ENCODE results near the gene PAH. TPM values are rescaled to one million over a fixed set of nuclear protein-coding genes. Genes with fewer than 3 reads are reported as not detected.

The PAH gene
- polyA plus RNA-seq, 2 of the 4 experiments (the other 2 are of a cell fraction) = not detected

DNA sequence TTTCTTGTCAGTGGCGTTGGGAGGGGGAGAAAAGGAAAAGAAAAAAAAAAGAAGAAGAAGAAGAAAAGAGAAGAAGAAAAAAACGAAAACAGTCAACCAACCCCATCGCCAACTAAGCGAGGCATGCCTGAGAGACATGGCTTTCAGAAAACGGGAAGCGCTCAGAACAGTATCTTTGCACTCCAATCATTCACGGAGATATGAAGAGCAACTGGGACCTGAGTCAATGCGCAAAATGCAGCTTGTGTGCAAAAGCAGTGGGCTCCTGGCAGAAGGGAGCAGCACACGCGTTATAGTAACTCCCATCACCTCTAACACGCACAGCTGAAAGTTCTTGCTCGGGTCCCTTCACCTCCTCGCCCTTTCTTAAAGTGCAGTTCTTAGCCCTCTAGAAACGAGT lies 42.3 kb upstream of the PAH start:
- no peaks in the 10 kb centered on the region for H3K4me1 ChIP-seq
- WGBS (ENCODE audit: missing lambda C conversion rate) = 67% methylated on average over 14 of the region's 14 CpGs
- no peak overlapping the region for H3K27ac ChIP-seq
- no peaks in the 10 kb centered on the region for H3K9me3 ChIP-seq
- FAIRE-seq (no peak), DNase-seq (ENCODE audit: low read depth in 1 of 2, low spot score in 1 of 2) (no peak), ATAC-seq (no peak)
- no peak for TF ChIP-seq HOXB5 (CRISPR knock-in tag; IDR thresholded peaks at IDR 0.05)
- no peak for TF ChIP-seq MAFK (IDR thresholded peaks at IDR 0.05; ENCODE audit: partially characterized antibody)
- TF ChIP-seq HEYL (CRISPR knock-in tag; IDR thresholded peaks at IDR 0.05) = no peak
- TF ChIP-seq POLR2A (IDR thresholded peaks at IDR 0.05; ENCODE audit: low read length) = no peak
- TF ChIP-seq GATA3 (IDR thresholded peaks at IDR 0.05; ENCODE audit: borderline replicate concordance) = no peak
- TF ChIP-seq RAD21 (conservative IDR thresholded peaks at IDR 0.05 in 1 of 2, IDR thresholded peaks at IDR 0.05 in 1 of 2) = no peak
- no peak for TF ChIP-seq CHD2 (IDR thresholded peaks at IDR 0.05; ENCODE audit: low read length, partially characterized antibody)
- TF ChIP-seq KDM1A (IDR thresholded peaks at IDR 0.05; ENCODE audit: low read depth) = no peak
- TF ChIP-seq EHF (CRISPR knock-in tag; IDR thresholded peaks at IDR 0.05) = no peak
- no peak for TF ChIP-seq CBX2 (IDR thresholded peaks at IDR 0.05; ENCODE audit: borderline replicate concordance, low read depth)
- TF ChIP-seq TFCP2L1 (CRISPR knock-in tag; IDR thresholded peaks at IDR 0.05) = no peak
- TF ChIP-seq CBX8 (IDR thresholded peaks at IDR 0.05) = no peak
- no peak for TF ChIP-seq RFX5 (IDR thresholded peaks at IDR 0.05)
- no peak for TF ChIP-seq BHLHE40 (IDR thresholded peaks at IDR 0.05; ENCODE audit: low read depth, low read length)
- TF ChIP-seq, protein P1, sequence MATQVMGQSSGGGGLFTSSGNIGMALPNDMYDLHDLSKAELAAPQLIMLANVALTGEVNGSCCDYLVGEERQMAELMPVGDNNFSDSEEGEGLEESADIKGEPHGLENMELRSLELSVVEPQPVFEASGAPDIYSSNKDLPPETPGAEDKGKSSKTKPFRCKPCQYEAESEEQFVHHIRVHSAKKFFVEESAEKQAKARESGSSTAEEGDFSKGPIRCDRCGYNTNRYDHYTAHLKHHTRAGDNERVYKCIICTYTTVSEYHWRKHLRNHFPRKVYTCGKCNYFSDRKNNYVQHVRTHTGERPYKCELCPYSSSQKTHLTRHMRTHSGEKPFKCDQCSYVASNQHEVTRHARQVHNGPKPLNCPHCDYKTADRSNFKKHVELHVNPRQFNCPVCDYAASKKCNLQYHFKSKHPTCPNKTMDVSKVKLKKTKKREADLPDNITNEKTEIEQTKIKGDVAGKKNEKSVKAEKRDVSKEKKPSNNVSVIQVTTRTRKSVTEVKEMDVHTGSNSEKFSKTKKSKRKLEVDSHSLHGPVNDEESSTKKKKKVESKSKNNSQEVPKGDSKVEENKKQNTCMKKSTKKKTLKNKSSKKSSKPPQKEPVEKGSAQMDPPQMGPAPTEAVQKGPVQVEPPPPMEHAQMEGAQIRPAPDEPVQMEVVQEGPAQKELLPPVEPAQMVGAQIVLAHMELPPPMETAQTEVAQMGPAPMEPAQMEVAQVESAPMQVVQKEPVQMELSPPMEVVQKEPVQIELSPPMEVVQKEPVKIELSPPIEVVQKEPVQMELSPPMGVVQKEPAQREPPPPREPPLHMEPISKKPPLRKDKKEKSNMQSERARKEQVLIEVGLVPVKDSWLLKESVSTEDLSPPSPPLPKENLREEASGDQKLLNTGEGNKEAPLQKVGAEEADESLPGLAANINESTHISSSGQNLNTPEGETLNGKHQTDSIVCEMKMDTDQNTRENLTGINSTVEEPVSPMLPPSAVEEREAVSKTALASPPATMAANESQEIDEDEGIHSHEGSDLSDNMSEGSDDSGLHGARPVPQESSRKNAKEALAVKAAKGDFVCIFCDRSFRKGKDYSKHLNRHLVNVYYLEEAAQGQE (IDR thresholded peaks at IDR 0.05) = no peak
- TF ChIP-seq HDAC2 (IDR thresholded peaks at IDR 0.05) = no peak
- no peak overlapping the region for H3K4me3 ChIP-seq
- ChIA-PET CTCF (interaction anchor here (1.2 to 3.8 kb wide), 2 partner anchors 10 to 589 kb away, joined by 6 to 11 read pairs; no protein-coding TSS in a partner anchor), POLR2A (no interaction called here)
- H3K4me2 ChIP-seq = no peak overlapping the region

DNA sequence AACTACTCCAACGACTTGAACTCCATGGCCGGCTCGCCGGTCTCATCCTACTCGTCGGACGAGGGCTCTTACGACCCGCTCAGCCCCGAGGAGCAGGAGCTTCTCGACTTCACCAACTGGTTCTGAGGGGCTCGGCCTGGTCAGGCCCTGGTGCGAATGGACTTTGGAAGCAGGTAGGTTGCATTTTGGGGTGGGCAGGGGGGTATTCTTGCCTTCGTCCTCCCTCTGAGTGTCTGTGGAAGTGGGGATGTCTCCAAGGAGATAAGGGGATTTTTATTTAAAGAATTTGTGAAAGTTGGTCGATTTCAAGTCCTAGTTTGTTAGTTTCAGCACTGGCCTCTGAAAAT lies 41.8 kb upstream of the PAH start:
- peak overlapping the region; percentile 100 for H3K4me2 ChIP-seq
- FAIRE-seq = no peak
- H3K4me1 ChIP-seq = no peaks in the 10 kb centered on the region
- no peak for ATAC-seq
- no peak overlapping the region for H3K27ac ChIP-seq
- H3K9me3 ChIP-seq = no peaks in the 10 kb centered on the region
- no peak for TF ChIP-seq PHF8 (IDR thresholded peaks at IDR 0.05; ENCODE audit: borderline replicate concordance, low read depth)
- no peak for TF ChIP-seq EP300 (IDR thresholded peaks at IDR 0.05)
- TF ChIP-seq, protein P2, sequence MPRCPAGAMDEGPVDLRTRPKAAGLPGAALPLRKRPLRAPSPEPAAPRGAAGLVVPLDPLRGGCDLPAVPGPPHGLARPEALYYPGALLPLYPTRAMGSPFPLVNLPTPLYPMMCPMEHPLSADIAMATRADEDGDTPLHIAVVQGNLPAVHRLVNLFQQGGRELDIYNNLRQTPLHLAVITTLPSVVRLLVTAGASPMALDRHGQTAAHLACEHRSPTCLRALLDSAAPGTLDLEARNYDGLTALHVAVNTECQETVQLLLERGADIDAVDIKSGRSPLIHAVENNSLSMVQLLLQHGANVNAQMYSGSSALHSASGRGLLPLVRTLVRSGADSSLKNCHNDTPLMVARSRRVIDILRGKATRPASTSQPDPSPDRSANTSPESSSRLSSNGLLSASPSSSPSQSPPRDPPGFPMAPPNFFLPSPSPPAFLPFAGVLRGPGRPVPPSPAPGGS (IDR thresholded peaks at IDR 0.05) = no peak
- TF ChIP-seq NFE2L2 (conservative IDR thresholded peaks at IDR 0.05; ENCODE audit: low read length) = no peak
- TF ChIP-seq GATA3 (IDR thresholded peaks at IDR 0.05; ENCODE audit: borderline replicate concordance) = no peak
- no peak for TF ChIP-seq RAD21 (conservative IDR thresholded peaks at IDR 0.05 in 1 of 2, IDR thresholded peaks at IDR 0.05 in 1 of 2)
- H3K4me3 ChIP-seq = peak overlapping the region; percentile 53; the same call in 2 of the 3 replicates
- 51% methylated on average over 15 of the region's 15 CpGs for WGBS (ENCODE audit: missing lambda C conversion rate)
- no peak for DNase-seq (ENCODE audit: low read depth in 1 of 2, low spot score in 1 of 2)
- ChIA-PET POLR2A (no interaction called here), CTCF (interaction anchor here (1.2 to 3.8 kb wide), 2 partner anchors 10 to 590 kb away, joined by 6 to 11 read pairs; no protein-coding TSS in a partner anchor)
